Thyroid gland (tissue), 4 donors: ENCODE data around the gene ANKRD13D. TPM values are rescaled to one million over a fixed set of nuclear protein-coding genes. Genes with fewer than 3 reads are reported as not detected.

ENCODE experiments used
- DNase-seq, 2 donors: peaks; one replicate each; pipeline ENCODE4 v3.0.0-alpha.2; 2019
- H3K27ac ChIP-seq, 3 donors: fragments of 200-600 bp; sonication (generic); 1 replicate in 2 of 3; 2 replicates in 1 of 3; pipeline ENCODE4 v1.5.1; 2016 to 2019; ENCODE audit warnings: mild to moderate bottlenecking in 1 of 3, moderate library complexity in 1 of 3
- H3K27me3 ChIP-seq: fragments of 200-600 bp; sonication (generic); one replicate; pipeline ENCODE4 v1.5.1; 2019
- H3K36me3 ChIP-seq, 2 donors: fragments of 200-600 bp; sonication (generic); one replicate each; pipeline ENCODE4 v1.5.1; 2016 to 2019
- H3K4me1 ChIP-seq, 2 donors: fragments of 200-600 bp; sonication (generic); one replicate each; pipeline ENCODE4 v1.5.1; 2017 to 2019
- H3K4me3 ChIP-seq, 3 donors: fragments of 200-600 bp; sonication (generic); replicated peaks in 1 of 3; 1 replicate in 2 of 3; 2 replicates in 1 of 3; pipeline ENCODE4 v1.5.1; 2016; ENCODE audit warnings: mild to moderate bottlenecking in 1 of 3
- H3K9me3 ChIP-seq: fragments of 200-600 bp; sonication (generic); one replicate; pipeline ENCODE4 v1.5.1; 2017
- POLR2A ChIP-seq, 2 donors: fragments of 450-650 bp; IDR thresholded peaks; one replicate each; pipeline ENCODE4 v1.6.1; 2017; ENCODE audit warnings: antibody characterized with exemption in 2 of 2, mild to moderate bottlenecking in 2 of 2, moderate library complexity in 1 of 2
- WGBS, 2 donors: methylation state at CpG; one replicate each; pipeline ENCODE4 v1.1.5; 2017; 5-methylcytosine and 5-hydroxymethylcytosine counted together
- intact Hi-C: fragments of 100-400 bp; cut with DNase I; formaldehyde crosslinking; loops from one replicate; pipeline ENCODE4 v1.15.1; 2023
- total RNA-seq, 4 donors: library from RNA; depleted of rRNA; stranded (reverse); fragments of >200 nt; gene quantifications; one replicate each; pipeline ENCODE4 v1.2.3, GENCODE V29; 2016
- TF ChIP-seq, protein P1 (sequence below), 6 experiments: fragments of 200-600 bp in 3 of 6; fragments of 450-650 bp in 3 of 6; sonication (generic) in 3 of 6; IDR thresholded peaks; one replicate each; pipeline ENCODE4 v1.5.1; 2016 to 2019; ENCODE audit warnings: antibody characterized with exemption in 6 of 6, mild to moderate bottlenecking in 2 of 6, inconsistent platforms in 1 of 6, moderate library complexity in 1 of 6

Gene ANKRD13D
- total RNA-seq, 4 donors from 2014 or later: 27.9 to 36.8 (median 31.5) TPM

DNA sequence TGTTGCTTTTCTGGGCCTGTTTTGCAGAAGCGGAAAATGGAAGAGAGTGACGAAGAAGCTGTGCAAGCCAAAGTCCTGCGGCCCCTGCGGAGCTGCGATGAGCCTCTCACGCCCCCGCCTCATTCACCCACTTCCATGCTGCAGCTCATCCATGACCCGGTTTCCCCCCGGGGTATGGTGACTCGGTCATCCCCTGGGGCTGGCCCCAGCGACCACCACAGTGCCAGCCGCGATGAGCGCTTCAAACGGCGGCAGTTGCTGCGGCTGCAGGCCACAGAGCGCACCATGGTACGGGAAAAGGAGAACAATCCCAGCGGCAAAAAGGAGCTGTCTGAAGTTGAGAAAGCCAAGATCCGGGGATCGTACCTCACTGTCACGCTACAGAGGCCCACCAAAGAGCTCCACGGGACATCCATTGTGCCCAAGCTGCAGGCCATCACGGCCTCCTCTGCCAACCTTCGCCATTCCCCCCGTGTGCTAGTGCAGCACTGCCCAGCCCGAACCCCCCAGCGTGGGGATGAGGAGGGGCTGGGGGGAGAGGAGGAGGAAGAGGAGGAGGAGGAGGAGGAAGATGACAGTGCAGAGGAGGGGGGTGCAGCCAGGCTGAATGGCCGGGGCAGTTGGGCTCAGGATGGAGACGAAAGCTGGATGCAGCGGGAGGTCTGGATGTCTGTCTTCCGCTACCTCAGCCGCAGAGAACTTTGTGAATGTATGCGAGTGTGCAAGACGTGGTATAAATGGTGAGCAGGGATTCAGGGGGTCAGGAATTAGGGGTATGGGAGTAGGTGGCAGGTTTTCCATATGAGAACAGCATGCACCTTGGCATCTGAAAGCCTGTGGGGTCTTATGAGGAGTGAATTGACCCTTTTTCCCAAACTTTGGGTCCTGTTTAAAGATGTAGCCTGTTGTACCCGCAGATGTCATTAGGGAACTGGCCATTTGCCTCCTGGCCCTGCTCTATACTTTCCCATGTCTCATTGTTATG is 38.8 kb upstream of the ANKRD13D start:
- 92 to 94% methylated on average over 36 to 37 of the region's 37 CpGs for WGBS, 2 donors

DNA sequence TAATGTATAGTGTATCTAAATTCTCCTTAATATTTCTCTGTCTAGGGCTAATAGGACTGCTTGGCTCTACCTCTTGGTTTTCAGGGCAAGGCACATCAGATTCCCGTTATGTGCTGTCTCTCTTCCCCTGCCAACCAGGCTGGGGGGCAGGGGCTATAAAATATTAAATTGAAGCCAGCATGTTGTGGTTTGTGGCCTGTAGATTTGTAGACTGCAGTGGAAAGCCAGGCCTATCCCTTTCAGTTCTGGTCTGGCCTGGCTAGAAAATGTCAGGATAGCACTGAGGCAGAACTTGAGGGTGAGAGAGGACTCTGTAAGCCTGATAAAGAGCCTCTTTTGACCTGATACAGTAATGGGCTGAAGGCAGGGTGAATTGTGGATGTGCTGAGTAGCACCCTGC is 37.3 kb upstream of the ANKRD13D start:
- Histone ChIP-seq H3K27me3 (no peaks in the 10 kb centered on the region), H3K4me1 (peaks cover 18 to 23% of the 10 kb centered on the region in 2 donors), H3K4me3 (no peak overlapping the region), H3K27ac (peak overlapping the region in 1 of 3 donors; percentile 5), H3K36me3 (peaks cover 88 to 89% of the 10 kb centered on the region in 2 donors), H3K9me3 (no peaks in the 10 kb centered on the region)
- TF ChIP-seq, protein P1, sequence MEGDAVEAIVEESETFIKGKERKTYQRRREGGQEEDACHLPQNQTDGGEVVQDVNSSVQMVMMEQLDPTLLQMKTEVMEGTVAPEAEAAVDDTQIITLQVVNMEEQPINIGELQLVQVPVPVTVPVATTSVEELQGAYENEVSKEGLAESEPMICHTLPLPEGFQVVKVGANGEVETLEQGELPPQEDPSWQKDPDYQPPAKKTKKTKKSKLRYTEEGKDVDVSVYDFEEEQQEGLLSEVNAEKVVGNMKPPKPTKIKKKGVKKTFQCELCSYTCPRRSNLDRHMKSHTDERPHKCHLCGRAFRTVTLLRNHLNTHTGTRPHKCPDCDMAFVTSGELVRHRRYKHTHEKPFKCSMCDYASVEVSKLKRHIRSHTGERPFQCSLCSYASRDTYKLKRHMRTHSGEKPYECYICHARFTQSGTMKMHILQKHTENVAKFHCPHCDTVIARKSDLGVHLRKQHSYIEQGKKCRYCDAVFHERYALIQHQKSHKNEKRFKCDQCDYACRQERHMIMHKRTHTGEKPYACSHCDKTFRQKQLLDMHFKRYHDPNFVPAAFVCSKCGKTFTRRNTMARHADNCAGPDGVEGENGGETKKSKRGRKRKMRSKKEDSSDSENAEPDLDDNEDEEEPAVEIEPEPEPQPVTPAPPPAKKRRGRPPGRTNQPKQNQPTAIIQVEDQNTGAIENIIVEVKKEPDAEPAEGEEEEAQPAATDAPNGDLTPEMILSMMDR (IDR thresholded peaks at IDR 0.05): no peak
- no peak for TF ChIP-seq POLR2A (IDR thresholded peaks at IDR 0.05)
- DNase-seq: no peak
- WGBS, 2 donors: 94 to 95% methylated on average over 1 of the region's 1 CpG
- intact Hi-C loops: no loop called here

More for the DNA sequence above, 38.8 kb upstream of the ANKRD13D start:
- DNase-seq: no peak
- peaks cover 18 to 23% of the 10 kb centered on the region in 2 donors for H3K4me1 ChIP-seq
- no peak overlapping the region for H3K4me3 ChIP-seq
- no peaks in the 10 kb centered on the region for H3K27me3 ChIP-seq
- H3K36me3 ChIP-seq: peaks cover 86 to 89% of the 10 kb centered on the region in 2 donors
- TF ChIP-seq, protein P1 (IDR thresholded peaks at IDR 0.05): no peak
- no peak for TF ChIP-seq POLR2A (IDR thresholded peaks at IDR 0.05)
- intact Hi-C loops: no loop called here
- H3K9me3 ChIP-seq: no peaks in the 10 kb centered on the region
- H3K27ac ChIP-seq: peak overlapping the region in 1 of 3 donors; percentile 5

DNA sequence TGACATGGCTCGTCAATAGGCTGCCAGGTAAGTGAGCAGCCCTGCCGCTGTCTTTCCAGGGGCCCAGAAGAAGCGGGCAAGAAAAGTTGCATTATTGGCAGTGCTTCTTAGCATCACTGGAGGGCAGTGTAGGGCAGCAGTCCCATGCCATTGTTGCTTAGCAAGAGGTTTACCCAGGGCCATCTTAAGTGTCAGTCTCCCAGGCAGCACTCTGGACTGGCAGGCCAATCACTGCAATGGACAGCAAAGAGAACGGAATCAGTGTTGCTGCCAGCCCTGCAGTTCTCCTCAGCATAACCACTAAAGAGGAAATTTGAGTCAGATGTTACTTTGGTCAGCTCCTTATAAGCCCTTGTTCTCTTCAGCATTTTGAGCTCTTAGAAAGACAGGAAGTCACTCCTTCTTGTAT is 36.3 kb upstream of the ANKRD13D start:
- no peak overlapping the region for H3K27ac ChIP-seq
- WGBS, 2 donors: 72 to 74% methylated on average over 4 of the region's 4 CpGs
- intact Hi-C loops: no loop called here
- peak; percentile 40 to 49 for DNase-seq
- no peak overlapping the region for H3K4me3 ChIP-seq
- peaks cover 13 to 14% of the 10 kb centered on the region in 2 donors for H3K4me1 ChIP-seq
- no peaks in the 10 kb centered on the region for H3K9me3 ChIP-seq
- peaks cover 88 to 89% of the 10 kb centered on the region in 2 donors for H3K36me3 ChIP-seq
- TF ChIP-seq, protein P1 (IDR thresholded peaks at IDR 0.05): peak in 4 of 6 experiments; percentile 24 to 39 (median 30)
- no peak for TF ChIP-seq POLR2A (IDR thresholded peaks at IDR 0.05)
- no peaks in the 10 kb centered on the region for H3K27me3 ChIP-seq

DNA sequence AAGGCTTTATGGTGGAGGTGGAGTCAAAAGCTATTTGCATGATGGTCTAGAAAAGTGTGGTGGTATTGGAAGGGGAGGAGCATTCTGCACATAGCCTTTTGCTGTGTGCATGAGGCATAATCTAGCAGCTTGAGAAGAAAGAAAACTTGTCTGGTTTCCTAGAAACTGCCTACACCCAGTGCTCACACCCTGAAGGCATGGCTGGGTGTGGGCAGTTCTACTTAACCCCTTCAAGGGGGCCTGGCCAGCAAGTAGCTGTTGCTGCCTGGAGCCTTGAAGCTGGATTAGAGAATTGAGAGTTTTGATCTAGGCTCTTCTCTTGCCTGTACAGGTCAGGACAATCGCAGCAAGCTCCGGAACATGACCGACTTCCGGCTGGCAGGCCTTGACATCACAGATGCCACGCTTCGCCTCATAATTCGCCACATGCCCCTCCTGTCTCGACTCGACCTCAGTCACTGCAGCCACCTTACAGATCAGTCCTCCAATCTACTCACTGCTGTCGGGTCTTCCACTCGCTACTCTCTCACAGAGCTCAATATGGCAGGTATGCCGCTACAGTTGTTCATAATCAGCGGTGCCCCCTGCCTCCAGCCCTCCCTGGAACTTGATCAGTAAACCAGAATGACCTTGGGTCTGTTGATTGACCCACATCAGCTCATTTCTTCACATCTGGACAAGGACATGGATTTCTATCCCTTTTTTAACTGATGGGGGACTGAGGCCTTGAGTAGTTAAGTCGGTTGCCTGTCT is 35.1 kb upstream of the ANKRD13D start:
- TF ChIP-seq POLR2A (IDR thresholded peaks at IDR 0.05): no peak
- TF ChIP-seq, protein P1 (IDR thresholded peaks at IDR 0.05): no peak
- Histone ChIP-seq H3K27ac (no peak overlapping the region), H3K27me3 (no peaks in the 10 kb centered on the region), H3K9me3 (no peaks in the 10 kb centered on the region), H3K4me3 (no peak overlapping the region), H3K36me3 (peaks cover 77 to 79% of the 10 kb centered on the region in 2 donors), H3K4me1 (peaks cover 3 to 5% of the 10 kb centered on the region in 2 donors)
- DNase-seq: no peak
- WGBS, 2 donors: 95 to 97% methylated on average over 14 of the region's 14 CpGs
- intact Hi-C loops: no loop called here
